HEK293 (cell line): ENCODE data around the gene FADS1.

Source experiments
- CTCF ChIA-PET: fragments of 350-600 bp; formaldehyde crosslinking; extraction: SDS; loops from one replicate; lab custom pipeline; 2021; ENCODE audit warnings: antibody characterized with exemption; lab: Yijun Ruan, JAX
- POLR2A ChIA-PET: fragments of 300-600 bp; formaldehyde crosslinking; extraction: SDS; loops from one replicate; lab custom pipeline; 2020; ENCODE audit warnings: antibody characterized with exemption, inconsistent platforms; lab: Yijun Ruan, JAX
- H3K27ac ChIP-seq: fragments of 200-500 bp; sonication (Bioruptor generic); 2 replicates; pipeline ENCODE4 v1.5.1; 2014; ENCODE audit warnings: low read depth, low read length, control low read depth, inconsistent platforms; ENCODE audit errors: extremely low read depth
- H3K36me3 ChIP-seq, 2 experiments: fragments of 200-500 bp in 1 of 2; sonication (Bioruptor generic) in 1 of 2; 1 replicate in 1 of 2; 2 replicates in 1 of 2; pipeline ENCODE4 v1.5.1; 2014 to 2017; ENCODE audit warnings: inconsistent platforms in 2 of 2, low read length in 2 of 2; ENCODE audit not compliant: control insufficient read depth in 2 of 2, insufficient read depth in 1 of 2
- H3K4me1 ChIP-seq: fragments of 200-500 bp; sonication (Bioruptor generic); 2 replicates; pipeline ENCODE4 v1.5.1; 2014; ENCODE audit warnings: mild to moderate bottlenecking, low read length, inconsistent platforms; ENCODE audit not compliant: control insufficient read depth, insufficient read depth
- H3K4me3 ChIP-seq: 2 replicates; pipeline ENCODE4 v1.5.1; 2011; ENCODE audit warnings: low read depth, mild to moderate bottlenecking, control low read depth, low read length, moderate library complexity
- H3K9me3 ChIP-seq: fragments of 200-500 bp; sonication (Bioruptor generic); 2 replicates; pipeline ENCODE4 v1.5.1; 2014; ENCODE audit warnings: low read depth, low read length, inconsistent platforms; ENCODE audit not compliant: control insufficient read depth, insufficient read depth
- GLIS1 ChIP-seq: fragments of 450-650 bp; formaldehyde crosslinking; IDR thresholded peaks from 2 replicates; pipeline ENCODE4 v1.5.1; 2016; ENCODE audit warnings: missing biosample characterization, missing genetic modification characterization
- KLF1 ChIP-seq: fragments of 450-650 bp; formaldehyde crosslinking; IDR thresholded peaks from 2 replicates; pipeline ENCODE4 v1.5.1; 2016; ENCODE audit warnings: missing biosample characterization, missing genetic modification characterization
- KLF16 ChIP-seq: fragments of 450-650 bp; formaldehyde crosslinking; IDR thresholded peaks from 2 replicates; pipeline ENCODE4 v1.5.1; 2017; ENCODE audit warnings: missing biosample characterization, missing genetic modification characterization
- OSR2 ChIP-seq: fragments of 450-650 bp; formaldehyde crosslinking; IDR thresholded peaks from 2 replicates; pipeline ENCODE4 v1.5.1; 2016; ENCODE audit warnings: missing biosample characterization, missing genetic modification characterization
- SP7 ChIP-seq: fragments of 450-650 bp; formaldehyde crosslinking; IDR thresholded peaks from 2 replicates; pipeline ENCODE4 v1.5.1; 2016; ENCODE audit warnings: missing biosample characterization, missing genetic modification characterization
- YY1 ChIP-seq: fragments of 450-650 bp; formaldehyde crosslinking; IDR thresholded peaks from 2 replicates; pipeline ENCODE4 v1.5.1; 2018; ENCODE audit warnings: missing biosample characterization, missing genetic modification characterization
- ZBTB48 ChIP-seq: fragments of 450-650 bp; formaldehyde crosslinking; IDR thresholded peaks from 2 replicates; pipeline ENCODE4 v1.5.1; 2016; ENCODE audit warnings: missing biosample characterization, missing genetic modification characterization
- ZFP69B ChIP-seq: fragments of 450-650 bp; formaldehyde crosslinking; IDR thresholded peaks from 2 replicates; pipeline ENCODE4 v1.5.1; 2016; ENCODE audit warnings: missing biosample characterization, missing genetic modification characterization
- ZNF211 ChIP-seq: fragments of 450-650 bp; formaldehyde crosslinking; IDR thresholded peaks from 2 replicates; pipeline ENCODE4 v1.5.1; 2016; ENCODE audit warnings: low read depth, missing biosample characterization, missing genetic modification characterization
- ZNF530 ChIP-seq: fragments of 450-650 bp; formaldehyde crosslinking; IDR thresholded peaks from 2 replicates; pipeline ENCODE4 v1.5.1; 2016; ENCODE audit warnings: low read depth, missing biosample characterization, missing genetic modification characterization
- ZNF624 ChIP-seq: fragments of 450-650 bp; formaldehyde crosslinking; IDR thresholded peaks from 2 replicates; pipeline ENCODE4 v1.5.1; 2017; ENCODE audit warnings: missing biosample characterization, missing genetic modification characterization
- ZNF670 ChIP-seq: fragments of 450-650 bp; formaldehyde crosslinking; IDR thresholded peaks from 2 replicates; pipeline ENCODE4 v1.5.1; 2016; ENCODE audit warnings: missing biosample characterization, missing genetic modification characterization, low read depth
- ZNF747 ChIP-seq: fragments of 450-650 bp; formaldehyde crosslinking; IDR thresholded peaks from 2 replicates; pipeline ENCODE4 v1.5.1; 2016; ENCODE audit warnings: missing biosample characterization, missing genetic modification characterization
- TF ChIP-seq, protein P1 (sequence below): fragments of 450-650 bp; formaldehyde crosslinking; IDR thresholded peaks from 2 replicates; pipeline ENCODE4 v1.5.1; 2016; ENCODE audit warnings: missing biosample characterization, missing genetic modification characterization
- TF ChIP-seq, protein P2 (sequence below): fragments of 450-650 bp; formaldehyde crosslinking; IDR thresholded peaks from 2 replicates; pipeline ENCODE4 v1.5.1; 2017; ENCODE audit warnings: missing biosample characterization, missing genetic modification characterization
- TF ChIP-seq, protein P3 (sequence below): fragments of 450-650 bp; formaldehyde crosslinking; IDR thresholded peaks from 2 replicates; pipeline ENCODE4; 2016; ENCODE audit warnings: missing biosample characterization, missing genetic modification characterization
- TF ChIP-seq, protein P4 (sequence below): fragments of 450-650 bp; formaldehyde crosslinking; IDR thresholded peaks from 2 replicates; pipeline ENCODE4 v1.5.1; 2016; ENCODE audit warnings: missing biosample characterization, missing genetic modification characterization
- TF ChIP-seq, protein P5 (sequence below): fragments of 450-650 bp; formaldehyde crosslinking; IDR thresholded peaks from 2 replicates; pipeline ENCODE4 v1.5.1; 2016; ENCODE audit warnings: missing biosample characterization, missing genetic modification characterization

The FADS1 gene

DNA sequence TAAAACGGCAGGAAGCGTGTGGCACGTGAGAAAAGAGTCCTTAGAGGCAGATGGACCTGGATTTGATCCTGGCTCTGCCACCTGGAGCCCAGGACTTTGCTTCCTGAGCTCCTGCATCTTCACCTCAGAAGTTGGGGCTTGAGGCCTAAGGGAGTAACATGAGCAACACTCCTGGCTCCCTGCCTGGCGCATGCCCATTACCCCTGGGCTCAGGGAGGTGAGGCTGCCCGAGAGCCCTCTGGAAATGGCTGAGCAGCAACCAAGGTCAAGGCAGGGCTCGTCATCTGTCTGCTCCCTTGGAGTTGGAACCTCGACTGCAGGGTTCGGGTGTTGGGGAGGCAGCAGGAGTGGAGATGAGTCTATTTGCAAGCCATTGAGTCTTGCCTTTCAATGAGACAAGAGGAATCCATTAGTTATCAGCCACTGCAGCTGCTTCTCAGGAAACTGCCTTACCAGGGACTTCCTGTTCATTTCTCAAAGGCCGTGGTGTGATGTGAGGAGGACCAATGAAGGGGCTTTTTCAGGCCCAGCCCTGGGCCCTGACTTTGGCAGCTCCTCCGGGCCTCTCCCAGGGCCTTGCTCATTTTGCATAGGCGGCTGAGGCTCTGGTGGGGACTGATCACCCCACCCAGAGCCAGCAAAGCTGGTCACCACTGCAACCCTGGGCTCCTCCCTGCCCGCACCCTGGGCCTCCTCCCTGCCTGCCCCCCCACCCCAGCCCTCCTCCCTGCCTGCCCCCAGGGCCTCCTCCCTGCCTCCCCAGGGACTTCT, 17.7 kb upstream of the FADS1 start:
- peaks cover 8% of the 10 kb centered on the region; the same call in 1 of the 2 replicates for H3K4me1 ChIP-seq
- H3K9me3 ChIP-seq, result no peaks in the 10 kb centered on the region
- H3K36me3 ChIP-seq, result no peaks in the 10 kb centered on the region; a peak in 1 of 3 replicates
- H3K27ac ChIP-seq, result peak overlapping the region; percentile 11
- TF ChIP-seq ZFP69B (tag by site-specific recombination) (no peak), ZBTB48 (tag by site-specific recombination) (peak; percentile 63; the same call in 1 of the 2 replicates), ZNF670 (tag by site-specific recombination) (no peak), GLIS1 (tag by site-specific recombination) (peak; percentile 30; the same call in 1 of the 2 replicates), KLF1 (tag by site-specific recombination) (0 out of 2 replicates have a peak, but pooled peaks have one; percentile 8), ZNF624 (tag by site-specific recombination) (no peak)
- ChIA-PET POLR2A (interaction anchor here (0.6 kb wide), 1 partner anchor 258 kb away, joined by 3 read pairs; no protein-coding TSS in a partner anchor), CTCF (interaction anchor here (0.6 to 1.3 kb wide), 2 partner anchors 37 to 313 kb away, joined by 3 read pairs; no protein-coding TSS in a partner anchor)
- no peak overlapping the region for H3K4me3 ChIP-seq

DNA sequence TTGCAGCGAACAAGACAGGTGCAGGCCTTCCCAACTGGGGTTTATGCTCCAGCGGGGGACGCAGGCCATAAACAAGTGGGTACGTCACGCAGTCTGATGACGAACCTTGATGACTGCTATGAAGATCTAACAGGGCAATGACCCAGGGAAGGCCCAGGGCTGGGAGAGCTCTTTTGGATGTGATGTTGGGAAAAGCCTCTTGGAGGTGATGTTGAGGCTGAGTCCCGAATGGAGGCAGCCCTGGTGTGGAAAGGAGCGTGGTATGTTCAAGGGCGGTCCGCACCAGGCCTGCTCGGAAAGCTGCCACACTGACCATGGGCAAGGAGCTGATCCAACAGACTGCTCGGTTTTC, 17.1 kb upstream of the FADS1 start:
- no peak for TF ChIP-seq ZNF211
- TF ChIP-seq KLF16 (tag by site-specific recombination), result no peak
- no peak for TF ChIP-seq OSR2 (tag by site-specific recombination)
- no peak for TF ChIP-seq ZNF530 (tag by site-specific recombination)
- no peak for TF ChIP-seq ZNF747
- no peak for TF ChIP-seq GLIS1 (tag by site-specific recombination)
- TF ChIP-seq, protein P1, sequence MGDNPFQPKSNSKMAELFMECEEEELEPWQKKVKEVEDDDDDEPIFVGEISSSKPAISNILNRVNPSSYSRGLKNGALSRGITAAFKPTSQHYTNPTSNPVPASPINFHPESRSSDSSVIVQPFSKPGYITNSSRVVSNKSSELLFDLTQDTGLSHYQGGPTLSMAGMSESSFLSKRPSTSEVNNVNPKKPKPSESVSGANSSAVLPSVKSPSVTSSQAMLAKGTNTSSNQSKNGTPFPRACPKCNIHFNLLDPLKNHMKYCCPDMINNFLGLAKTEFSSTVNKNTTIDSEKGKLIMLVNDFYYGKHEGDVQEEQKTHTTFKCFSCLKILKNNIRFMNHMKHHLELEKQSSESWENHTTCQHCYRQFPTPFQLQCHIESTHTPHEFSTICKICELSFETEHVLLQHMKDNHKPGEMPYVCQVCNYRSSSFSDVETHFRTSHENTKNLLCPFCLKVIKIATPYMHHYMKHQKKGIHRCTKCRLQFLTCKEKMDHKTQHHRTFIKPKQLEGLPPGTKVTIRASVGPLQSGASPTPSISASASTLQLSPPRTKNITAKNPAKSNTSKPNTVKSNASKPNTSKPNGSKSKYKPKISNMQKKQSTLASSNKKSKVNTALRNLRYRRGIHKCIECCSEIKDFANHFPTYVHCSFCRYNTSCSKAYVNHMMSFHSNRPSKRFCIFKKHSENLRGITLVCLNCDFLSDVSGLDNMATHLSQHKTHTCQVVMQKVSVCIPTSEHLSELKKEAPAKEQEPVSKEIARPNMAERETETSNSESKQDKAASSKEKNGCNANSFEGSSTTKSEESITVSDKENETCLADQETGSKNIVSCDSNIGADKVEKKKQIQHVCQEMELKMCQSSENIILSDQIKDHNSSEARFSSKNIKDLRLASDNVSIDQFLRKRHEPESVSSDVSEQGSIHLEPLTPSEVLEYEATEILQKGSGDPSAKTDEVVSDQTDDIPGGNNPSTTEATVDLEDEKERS (tag by site-specific recombination), result no peak
- TF ChIP-seq, protein P2, sequence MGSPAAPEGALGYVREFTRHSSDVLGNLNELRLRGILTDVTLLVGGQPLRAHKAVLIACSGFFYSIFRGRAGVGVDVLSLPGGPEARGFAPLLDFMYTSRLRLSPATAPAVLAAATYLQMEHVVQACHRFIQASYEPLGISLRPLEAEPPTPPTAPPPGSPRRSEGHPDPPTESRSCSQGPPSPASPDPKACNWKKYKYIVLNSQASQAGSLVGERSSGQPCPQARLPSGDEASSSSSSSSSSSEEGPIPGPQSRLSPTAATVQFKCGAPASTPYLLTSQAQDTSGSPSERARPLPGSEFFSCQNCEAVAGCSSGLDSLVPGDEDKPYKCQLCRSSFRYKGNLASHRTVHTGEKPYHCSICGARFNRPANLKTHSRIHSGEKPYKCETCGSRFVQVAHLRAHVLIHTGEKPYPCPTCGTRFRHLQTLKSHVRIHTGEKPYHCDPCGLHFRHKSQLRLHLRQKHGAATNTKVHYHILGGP (tag by site-specific recombination), result no peak
- TF ChIP-seq YY1 (tag by site-specific recombination), result no peak
- TF ChIP-seq, protein P3, sequence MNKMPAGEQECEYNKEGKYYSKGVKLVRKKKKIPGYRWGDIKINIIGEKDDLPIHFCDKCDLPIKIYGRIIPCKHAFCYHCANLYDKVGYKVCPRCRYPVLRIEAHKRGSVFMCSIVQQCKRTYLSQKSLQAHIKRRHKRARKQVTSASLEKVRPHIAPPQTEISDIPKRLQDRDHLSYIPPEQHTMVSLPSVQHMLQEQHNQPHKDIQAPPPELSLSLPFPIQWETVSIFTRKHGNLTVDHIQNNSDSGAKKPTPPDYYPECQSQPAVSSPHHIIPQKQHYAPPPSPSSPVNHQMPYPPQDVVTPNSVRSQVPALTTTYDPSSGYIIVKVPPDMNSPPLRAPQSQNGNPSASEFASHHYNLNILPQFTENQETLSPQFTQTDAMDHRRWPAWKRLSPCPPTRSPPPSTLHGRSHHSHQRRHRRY (tag by site-specific recombination), result no peak
- TF ChIP-seq, protein P4, sequence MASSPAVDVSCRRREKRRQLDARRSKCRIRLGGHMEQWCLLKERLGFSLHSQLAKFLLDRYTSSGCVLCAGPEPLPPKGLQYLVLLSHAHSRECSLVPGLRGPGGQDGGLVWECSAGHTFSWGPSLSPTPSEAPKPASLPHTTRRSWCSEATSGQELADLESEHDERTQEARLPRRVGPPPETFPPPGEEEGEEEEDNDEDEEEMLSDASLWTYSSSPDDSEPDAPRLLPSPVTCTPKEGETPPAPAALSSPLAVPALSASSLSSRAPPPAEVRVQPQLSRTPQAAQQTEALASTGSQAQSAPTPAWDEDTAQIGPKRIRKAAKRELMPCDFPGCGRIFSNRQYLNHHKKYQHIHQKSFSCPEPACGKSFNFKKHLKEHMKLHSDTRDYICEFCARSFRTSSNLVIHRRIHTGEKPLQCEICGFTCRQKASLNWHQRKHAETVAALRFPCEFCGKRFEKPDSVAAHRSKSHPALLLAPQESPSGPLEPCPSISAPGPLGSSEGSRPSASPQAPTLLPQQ (tag by site-specific recombination), result no peak
- TF ChIP-seq, protein P5, sequence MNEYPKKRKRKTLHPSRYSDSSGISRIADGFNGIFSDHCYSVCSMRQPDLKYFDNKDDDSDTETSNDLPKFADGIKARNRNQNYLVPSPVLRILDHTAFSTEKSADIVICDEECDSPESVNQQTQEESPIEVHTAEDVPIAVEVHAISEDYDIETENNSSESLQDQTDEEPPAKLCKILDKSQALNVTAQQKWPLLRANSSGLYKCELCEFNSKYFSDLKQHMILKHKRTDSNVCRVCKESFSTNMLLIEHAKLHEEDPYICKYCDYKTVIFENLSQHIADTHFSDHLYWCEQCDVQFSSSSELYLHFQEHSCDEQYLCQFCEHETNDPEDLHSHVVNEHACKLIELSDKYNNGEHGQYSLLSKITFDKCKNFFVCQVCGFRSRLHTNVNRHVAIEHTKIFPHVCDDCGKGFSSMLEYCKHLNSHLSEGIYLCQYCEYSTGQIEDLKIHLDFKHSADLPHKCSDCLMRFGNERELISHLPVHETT (tag by site-specific recombination), result no peak
- TF ChIP-seq SP7 (tag by site-specific recombination), result no peak
- Histone ChIP-seq H3K4me3 (no peak overlapping the region), H3K27ac (peak overlapping the region; percentile 11; the same call in 1 of the 2 replicates), H3K9me3 (no peaks in the 10 kb centered on the region), H3K4me1 (peaks cover 10% of the 10 kb centered on the region; the same call in 1 of the 2 replicates), H3K36me3 (no peaks in the 10 kb centered on the region; a peak in 1 of 3 replicates)
- ChIA-PET POLR2A (interaction anchor here (0.6 kb wide), 1 partner anchor 258 kb away, joined by 3 read pairs; no protein-coding TSS in a partner anchor), CTCF (interaction anchor here (0.6 to 1.3 kb wide), 3 partner anchors 19 to 314 kb away, joined by 3 read pairs; no protein-coding TSS in a partner anchor)
